GM10847 (cell line): ENCODE measurements around the gene PASK.

Experiments
- POLR2A ChIP-seq: IDR thresholded peaks from 2 replicates; pipeline ENCODE4 v1.6.1; 2011; ENCODE audit not compliant: insufficient read length; ENCODE audit errors: extremely low read depth

PASK gene

DNA sequence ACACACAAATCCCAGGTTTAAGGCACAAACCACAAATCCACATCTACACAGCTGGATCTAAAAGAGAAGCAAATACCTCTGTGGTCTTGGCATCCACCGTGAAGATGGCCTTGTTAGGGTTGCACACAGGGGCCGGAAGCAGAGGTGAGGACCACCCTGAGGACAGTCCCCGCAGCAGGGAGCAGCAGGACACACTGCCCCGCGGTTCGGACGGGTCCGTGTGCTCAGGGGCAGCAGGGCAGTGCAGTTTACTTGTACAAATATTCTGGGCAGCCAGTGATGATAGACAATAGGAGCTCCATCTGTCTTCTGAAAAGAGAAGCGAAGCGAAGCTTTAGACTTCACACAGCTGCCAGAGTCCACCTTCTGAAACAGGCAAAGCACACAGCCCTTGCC lies 8.8 kb downstream of the PASK start:
- TF ChIP-seq POLR2A, result no peak

DNA sequence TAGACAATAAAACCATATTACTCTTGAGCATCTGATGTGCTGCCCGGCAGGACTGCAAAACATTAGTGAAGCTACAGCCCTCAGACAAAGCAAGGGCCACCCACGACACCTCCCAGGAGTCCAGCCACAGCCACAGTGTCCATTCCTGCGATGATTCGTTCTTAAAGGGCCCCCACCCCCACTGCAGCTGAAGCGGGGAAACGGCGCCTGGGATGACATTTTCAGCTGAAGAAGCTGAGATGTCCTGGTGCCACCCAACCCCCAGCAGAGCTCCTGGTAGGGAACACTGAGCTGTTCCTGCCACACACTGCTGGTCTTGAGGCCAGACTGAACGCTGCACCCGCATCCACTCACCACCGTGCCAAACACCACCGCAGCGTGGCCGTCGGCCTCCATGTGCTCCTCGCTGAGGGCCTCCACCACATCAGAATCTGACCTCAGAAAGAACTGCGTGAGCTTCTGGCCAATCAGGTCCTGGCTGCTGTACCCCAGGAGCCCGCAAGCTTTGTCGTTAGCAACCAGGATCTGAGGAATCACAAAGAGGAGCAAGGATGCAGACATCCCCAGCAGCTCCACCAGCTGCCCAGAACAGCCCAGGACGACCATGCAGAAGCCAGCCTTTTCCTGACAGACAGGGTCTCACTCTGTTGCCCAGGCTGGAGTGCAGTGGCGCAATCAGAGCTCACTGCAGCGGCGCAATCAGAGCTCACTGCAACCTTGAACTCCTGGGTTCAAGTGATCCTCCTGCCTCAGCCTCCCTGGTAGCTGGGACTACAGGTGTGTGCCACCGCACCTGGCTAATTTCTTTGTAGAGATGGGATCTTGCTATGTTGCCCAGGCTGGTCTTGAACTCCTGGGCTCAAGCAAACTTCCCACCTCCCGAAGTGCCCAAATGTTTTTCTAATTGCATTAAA lies 9.5 kb downstream of the PASK start:
- TF ChIP-seq POLR2A, result no peak

DNA sequence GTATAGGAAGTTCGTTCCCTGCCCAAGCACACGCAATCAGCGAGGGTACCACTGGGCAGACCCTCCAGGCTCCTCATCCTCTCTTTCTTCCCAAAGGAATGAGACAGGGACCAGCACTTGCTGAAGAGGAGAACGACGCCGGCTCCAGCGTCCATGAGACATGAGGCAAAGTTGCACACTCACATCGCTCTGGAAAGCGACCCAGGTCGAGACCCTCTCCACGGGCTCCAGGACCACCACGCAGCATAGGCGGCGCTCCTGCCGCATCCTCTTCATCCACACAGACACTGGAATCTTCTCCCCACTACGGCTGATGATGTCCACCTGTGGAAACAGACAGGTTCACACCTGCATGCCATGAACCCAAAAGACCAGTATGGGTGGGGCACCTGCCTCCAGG lies 10.8 kb downstream of the PASK start:
- TF ChIP-seq POLR2A, result no peak

DNA sequence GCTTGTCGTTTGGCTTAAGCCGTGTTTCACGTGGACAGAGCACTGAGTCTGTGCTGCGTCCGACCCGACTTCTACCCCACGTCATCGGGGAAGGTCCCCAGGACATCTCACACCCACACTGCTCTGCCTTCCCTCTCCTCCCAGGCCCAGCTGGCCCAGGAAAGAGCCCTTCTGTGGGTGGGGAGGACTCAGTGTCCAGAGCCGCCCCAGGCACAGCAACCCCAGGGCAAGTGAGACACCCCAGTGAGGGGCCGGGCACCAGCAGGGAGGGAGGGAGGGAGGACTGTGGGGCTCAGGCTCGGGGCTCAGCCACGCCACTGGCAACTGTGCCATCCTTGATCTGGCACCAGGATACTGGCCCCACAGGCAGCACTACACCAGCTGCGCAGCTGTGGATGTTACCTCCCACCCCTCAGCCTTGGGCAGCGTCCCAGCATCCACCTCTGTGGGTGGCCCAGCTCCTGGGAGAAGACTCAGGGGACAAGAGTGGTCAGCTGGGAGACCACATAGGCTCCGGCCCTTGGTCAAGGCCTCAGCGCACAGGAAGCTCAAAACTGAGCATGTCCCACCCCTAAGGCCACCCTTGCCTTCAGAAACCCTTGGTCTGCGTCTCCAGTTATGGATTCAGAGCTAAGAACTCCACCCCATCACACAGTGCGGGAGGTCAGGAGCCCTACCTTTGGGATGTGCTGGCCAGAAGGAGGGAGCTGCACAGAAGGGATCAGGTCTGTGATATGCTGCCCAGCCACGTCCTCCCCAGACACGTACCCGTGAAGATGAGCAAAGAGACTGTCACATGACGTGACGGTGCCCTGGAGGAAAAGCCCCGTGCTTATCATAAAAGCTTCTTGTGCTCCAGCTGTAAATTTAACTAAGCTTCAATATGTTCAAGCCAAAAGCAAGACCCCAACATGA lies 11.7 kb downstream of the PASK start:
- no peak for TF ChIP-seq POLR2A

DNA sequence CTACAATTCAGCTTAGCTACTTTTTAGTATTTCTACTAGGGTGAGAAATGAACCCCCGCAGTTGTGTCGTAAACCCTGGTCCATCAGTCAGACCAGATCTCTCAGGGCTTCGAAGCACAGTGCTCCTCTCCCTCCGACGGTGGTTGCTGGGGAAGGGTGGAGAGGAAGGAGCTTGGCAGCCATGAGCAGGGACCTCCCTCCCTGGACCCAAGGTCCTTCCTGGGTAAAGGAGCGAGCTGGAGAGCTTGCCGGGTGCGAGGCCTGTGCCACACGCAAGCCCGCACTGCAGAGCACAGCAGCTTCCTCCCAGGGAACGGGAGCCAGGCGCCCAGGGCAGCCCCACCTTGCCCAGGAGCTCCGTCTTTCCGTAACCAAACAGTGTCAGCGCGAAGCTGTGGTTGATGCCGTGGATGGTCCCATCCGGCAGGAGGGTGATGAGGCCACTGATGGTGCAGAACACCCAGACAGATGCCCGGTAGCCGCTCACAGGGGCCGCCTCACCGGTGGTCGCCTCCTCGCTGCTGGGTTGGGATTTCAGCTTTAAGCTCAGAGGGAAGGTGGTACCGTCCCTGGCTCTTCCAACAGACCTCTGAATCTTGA lies 12.5 kb downstream of the PASK start:
- no peak for TF ChIP-seq POLR2A

DNA sequence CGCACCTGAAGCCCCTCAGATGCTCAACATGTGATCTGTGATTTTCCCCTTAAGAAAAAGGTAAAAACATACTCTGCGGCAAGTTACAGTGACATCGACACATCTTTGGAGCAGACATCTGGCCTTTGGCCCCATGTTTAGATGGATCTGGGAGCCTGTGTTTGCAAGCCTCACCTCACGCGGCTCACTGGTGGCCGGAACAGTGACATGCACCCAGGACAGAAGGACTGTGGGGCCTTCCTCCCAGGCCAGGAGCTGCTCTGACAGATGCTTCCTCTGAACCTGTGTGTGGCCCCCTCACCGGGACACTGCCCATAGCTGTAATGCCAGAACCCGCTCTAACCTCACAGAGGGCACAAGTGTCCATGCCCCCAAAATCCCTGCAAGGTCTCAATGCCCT lies 13.1 kb downstream of the PASK start:
- no peak for TF ChIP-seq POLR2A

DNA sequence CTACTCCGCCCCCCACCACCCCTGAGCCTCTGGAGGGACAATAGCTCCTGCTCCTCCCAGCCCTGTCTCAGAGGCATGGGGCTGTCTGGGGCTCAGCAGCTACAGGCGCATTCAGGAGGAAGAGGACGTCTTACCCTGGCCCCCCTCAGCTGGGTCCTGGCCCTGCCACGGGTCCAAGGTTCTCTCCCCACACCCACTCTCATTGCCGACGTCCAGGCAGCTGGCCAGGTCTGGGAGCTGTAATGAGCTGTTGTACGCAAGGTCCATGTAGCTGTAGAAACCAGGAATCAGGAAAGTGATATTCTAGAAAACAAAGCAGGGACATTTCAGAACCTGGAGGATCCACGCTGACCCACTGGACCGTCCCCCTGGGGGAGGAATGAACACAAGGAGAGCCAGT lies 13.5 kb downstream of the PASK start:
- TF ChIP-seq POLR2A, result no peak

DNA sequence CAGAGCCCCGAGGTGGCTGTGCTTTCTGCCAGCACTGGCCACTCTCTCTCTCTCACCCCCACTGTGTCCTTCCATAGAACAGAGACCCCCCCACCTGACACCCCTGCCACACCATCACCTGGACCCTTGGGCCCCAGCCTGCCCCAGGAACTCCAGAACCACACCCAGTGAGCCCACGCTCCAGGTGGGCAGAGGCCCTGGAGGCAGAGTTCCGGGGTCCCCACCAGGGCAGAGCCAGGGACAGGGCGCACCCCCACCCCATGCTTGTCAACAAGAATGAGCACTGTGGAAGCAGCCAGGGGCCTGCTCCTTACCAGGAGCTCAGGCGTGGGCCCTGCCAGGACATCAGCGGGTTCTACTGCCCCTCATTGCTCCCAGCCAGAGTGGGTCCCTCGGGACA lies 14.6 kb downstream of the PASK start:
- TF ChIP-seq POLR2A, result no peak

DNA sequence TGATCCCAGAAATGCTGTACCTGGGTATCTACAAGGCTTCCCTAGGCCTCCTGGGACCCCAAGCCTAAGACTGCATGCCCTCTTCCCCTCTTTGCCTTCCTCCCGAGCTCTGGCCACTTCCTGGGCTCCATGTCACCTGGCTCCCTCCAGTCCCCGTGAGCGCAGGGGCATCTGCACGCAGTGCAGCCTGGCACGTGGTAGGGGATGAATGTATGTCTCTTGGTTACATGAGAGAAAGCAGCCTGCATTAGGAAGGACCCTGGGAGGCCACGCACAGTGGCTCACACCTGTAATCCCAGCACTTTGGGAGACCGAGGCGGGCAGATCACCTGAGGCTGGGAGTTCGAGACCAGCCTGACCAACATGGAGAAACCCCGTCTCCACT lies 15.8 kb downstream of the PASK start:
- no peak for TF ChIP-seq POLR2A

DNA sequence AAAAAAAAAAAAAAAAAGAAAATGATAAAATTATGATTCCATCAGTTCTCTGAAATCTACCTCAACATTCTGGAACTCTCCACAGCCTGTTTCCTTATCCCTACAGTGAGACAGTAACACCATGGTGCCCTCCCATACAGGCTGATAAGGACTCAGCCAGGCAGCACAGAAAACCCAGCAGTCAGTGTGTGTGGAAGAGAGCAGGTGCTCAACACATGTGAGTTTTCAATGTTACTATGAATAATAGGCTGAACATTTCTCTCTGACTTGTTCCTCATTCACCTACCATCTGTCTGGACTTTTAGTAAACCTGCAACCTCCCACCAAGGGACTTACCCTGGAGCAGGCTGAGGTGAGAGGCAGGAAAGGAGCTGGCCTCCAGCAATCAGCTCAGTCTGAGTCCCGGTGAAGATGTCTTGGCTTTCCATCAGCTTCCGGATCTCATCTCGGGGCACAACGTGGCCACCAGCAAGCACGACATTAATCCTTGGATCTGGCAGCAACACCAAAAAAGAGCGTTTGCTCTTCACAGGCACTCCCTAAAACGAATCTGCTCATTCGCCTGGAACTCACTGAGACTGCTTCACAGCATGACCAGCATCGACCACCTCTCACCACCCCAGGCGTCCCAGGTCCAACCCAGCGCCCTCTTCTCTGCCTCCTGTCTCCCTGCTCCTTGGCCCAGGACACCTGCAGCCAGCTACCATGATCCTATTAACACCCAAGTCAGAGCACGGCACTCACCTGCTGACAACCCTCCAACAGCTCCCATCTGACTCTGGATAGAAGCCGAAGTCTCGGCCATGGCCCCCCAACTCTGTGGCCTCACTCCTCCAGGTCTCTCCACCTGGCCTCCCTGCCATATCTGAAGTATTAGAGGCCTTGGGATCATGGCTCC lies 16.5 kb downstream of the PASK start:
- no peak for TF ChIP-seq POLR2A

DNA sequence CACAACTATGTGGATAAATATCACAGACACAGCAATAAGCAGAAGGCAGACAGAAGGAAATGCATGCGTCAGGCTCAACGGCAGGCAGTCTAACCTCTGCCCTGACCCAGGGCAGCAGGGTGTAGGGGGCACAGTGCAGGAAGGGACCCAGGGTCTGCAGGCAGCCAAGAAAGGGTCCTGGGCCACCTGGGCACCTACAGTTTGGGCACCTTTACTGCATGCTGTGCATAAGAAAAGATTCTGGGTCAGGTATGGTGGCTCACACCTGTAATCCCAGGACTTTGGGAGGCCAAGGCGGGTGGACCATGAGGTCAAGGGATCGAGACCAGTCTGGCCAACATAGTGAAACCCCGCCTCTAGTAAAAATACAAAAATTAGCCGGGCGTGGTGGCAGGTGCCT lies 17.7 kb downstream of the PASK start:
- TF ChIP-seq POLR2A, result no peak

DNA sequence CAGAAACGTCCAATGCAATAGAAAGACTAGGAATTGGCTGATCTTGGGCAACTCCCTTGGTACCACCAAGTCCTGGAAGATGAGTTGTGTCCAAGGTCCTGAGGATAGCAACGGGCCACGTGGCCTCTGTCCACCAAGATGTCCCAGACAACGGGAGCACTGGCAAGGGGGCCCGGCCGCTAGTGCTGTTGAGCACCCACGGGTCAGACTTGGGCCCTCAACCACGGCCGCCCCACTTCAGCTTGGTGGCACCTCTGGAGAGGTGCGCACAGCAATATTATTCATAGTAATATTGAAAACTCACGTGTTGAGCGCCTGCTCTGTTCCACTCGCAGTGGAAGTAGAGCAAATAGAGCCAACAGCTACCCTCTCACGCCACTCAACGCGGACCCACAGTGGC lies 19.0 kb downstream of the PASK start:
- TF ChIP-seq POLR2A, result no peak

DNA sequence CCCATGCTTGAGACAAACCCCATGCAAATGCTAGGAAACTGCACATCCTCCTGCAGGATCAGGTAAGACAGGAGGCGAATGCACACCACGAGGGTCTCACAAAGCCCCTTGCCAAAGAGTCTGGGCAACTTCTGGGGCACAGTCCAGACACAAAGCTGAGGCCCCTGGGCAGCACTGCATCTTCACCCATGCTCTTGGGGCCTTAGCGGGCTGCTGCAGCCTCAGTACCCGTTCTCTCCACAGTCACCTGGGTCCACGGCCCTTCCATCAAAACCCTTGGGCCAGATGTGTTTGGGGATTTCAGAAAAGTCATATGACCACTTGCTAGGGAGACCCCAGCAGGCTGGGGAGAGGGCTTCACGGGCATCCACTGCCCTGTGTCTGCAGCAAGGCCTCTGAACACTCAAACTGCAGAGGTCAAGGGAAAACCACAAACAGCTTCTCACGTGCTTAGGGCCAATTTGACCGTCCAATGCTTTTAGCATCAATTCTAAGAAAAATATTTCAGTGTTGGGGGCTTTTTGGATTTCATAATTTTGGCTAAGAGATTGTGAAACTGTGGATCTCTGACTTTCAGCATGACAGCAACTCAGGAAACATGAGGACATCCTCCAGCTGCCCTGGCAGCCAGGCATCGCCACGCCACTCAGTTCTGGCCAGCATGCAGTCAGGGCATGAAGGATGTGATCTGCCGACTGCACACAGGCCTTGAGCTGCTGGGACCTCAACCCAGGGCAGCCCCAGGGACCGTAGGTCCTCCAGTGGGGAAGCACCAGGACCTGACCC lies 20.0 kb downstream of the PASK start:
- TF ChIP-seq POLR2A, result no peak

DNA sequence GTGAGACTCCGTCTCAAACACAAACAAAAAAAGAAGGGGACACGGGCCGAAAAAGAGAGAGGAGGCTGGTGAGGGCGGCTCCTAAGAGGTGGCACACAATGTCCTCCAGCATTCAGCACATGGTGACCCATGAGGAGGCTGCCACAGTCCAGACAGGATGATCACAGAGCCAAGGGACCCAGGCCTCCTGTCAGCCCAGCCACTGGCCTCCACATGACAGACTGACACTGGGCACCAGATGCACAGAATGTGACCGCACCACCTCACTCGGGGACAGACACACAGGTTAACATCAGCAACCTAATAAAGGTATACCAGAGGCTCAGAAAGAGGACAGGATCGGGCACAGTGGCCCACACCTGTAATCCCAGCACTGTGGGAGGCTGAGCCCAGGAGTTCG lies 21.0 kb downstream of the PASK start:
- TF ChIP-seq POLR2A, result no peak
